GM15510 (cell line): ENCODE measurements around the gene LIMA1.

Source experiments
- POLR2A ChIP-seq: IDR thresholded peaks from 3 replicates; pipeline ENCODE4 v1.6.1; 2011; ENCODE audit warnings: borderline replicate concordance; ENCODE audit not compliant: insufficient read length; ENCODE audit errors: extremely low read depth

The LIMA1 gene

GRCh38 chr12:50211392-50212070 is 71.8 kb downstream of the LIMA1 start:
- TF ChIP-seq POLR2A: no peak

GRCh38 chr12:50207424-50207823 is 75.9 kb downstream of the LIMA1 start:
- no peak for TF ChIP-seq POLR2A

GRCh38 chr12:50205648-50206047 is 77.7 kb downstream of the LIMA1 start:
- TF ChIP-seq POLR2A: no peak

GRCh38 chr12:50203691-50204090 is 79.6 kb downstream of the LIMA1 start:
- no peak for TF ChIP-seq POLR2A

- TF ChIP-seq POLR2A: no peak
These were observed 81.3 kb downstream of the LIMA1 start for GRCh38 chr12:50201987-50202521.

GRCh38 chr12:50200552-50201273 is 82.6 kb downstream of the LIMA1 start:
- no peak for TF ChIP-seq POLR2A

GRCh38 chr12:50198829-50199228 is 84.5 kb downstream of the LIMA1 start:
- TF ChIP-seq POLR2A: no peak

GRCh38 chr12:50197297-50197727 is 86.0 kb downstream of the LIMA1 start:
- TF ChIP-seq POLR2A: no peak

- TF ChIP-seq POLR2A: no peak
These were observed 86.8 kb downstream of the LIMA1 start for GRCh38 chr12:50196537-50196936.

- TF ChIP-seq POLR2A: no peak
These were observed 87.5 kb downstream of the LIMA1 start for GRCh38 chr12:50195832-50196231.

- TF ChIP-seq POLR2A: no peak
These were observed 90.4 kb downstream of the LIMA1 start for GRCh38 chr12:50192908-50193307.

GRCh38 chr12:50192236-50192635 is 91.1 kb downstream of the LIMA1 start:
- TF ChIP-seq POLR2A: no peak

GRCh38 chr12:50190859-50191258 is 92.5 kb downstream of the LIMA1 start:
- TF ChIP-seq POLR2A: no peak

GRCh38 chr12:50188875-50189575 is 94.3 kb downstream of the LIMA1 start:
- no peak for TF ChIP-seq POLR2A

- TF ChIP-seq POLR2A: no peak
These were observed 95.0 kb downstream of the LIMA1 start for GRCh38 chr12:50188241-50188781.
